ENCODE data around the gene PLOD1.

Gene PLOD1

GRCh38 chr1:11977625-11978024, 43.1 kb downstream of the PLOD1 start:
- H3K27ac ChIP-seq = peak overlapping the region; percentile 96; the same call in 1 of the 2 replicates
- TF ChIP-seq ZFX (IDR thresholded peaks at IDR 0.05; ENCODE audit: borderline replicate concordance) = no peak

GRCh38 chr1:11978301-11978700, 43.8 kb downstream of the PLOD1 start:
- TF ChIP-seq, protein P1, sequence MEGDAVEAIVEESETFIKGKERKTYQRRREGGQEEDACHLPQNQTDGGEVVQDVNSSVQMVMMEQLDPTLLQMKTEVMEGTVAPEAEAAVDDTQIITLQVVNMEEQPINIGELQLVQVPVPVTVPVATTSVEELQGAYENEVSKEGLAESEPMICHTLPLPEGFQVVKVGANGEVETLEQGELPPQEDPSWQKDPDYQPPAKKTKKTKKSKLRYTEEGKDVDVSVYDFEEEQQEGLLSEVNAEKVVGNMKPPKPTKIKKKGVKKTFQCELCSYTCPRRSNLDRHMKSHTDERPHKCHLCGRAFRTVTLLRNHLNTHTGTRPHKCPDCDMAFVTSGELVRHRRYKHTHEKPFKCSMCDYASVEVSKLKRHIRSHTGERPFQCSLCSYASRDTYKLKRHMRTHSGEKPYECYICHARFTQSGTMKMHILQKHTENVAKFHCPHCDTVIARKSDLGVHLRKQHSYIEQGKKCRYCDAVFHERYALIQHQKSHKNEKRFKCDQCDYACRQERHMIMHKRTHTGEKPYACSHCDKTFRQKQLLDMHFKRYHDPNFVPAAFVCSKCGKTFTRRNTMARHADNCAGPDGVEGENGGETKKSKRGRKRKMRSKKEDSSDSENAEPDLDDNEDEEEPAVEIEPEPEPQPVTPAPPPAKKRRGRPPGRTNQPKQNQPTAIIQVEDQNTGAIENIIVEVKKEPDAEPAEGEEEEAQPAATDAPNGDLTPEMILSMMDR (IDR thresholded peaks at IDR 0.05) = no peak
- TF ChIP-seq ZFX (IDR thresholded peaks at IDR 0.05; ENCODE audit: borderline replicate concordance) = no peak
- peak overlapping the region; percentile 96 for H3K27ac ChIP-seq

GRCh38 chr1:11979028-11979850, 44.7 kb downstream of the PLOD1 start:
- no peak for TF ChIP-seq ZFX (IDR thresholded peaks at IDR 0.05; ENCODE audit: borderline replicate concordance)
- TF ChIP-seq, protein P1 (IDR thresholded peaks at IDR 0.05) = no peak
- peak overlapping the region; percentile 96 for H3K27ac ChIP-seq

GRCh38 chr1:11979851-11980675, 45.5 kb downstream of the PLOD1 start, which contains the start of gene MFN2:
Gene MFN2 (plus strand): TSS chr1:11980444. CDS start chr1:11989169, 8,725 bp downstream.
- TF ChIP-seq ZFX (IDR thresholded peaks at IDR 0.05; ENCODE audit: borderline replicate concordance) = no peak
- TF ChIP-seq, protein P1 (IDR thresholded peaks at IDR 0.05) = no peak
- peak within 1 kb of the TSS; percentile 96 for H3K27ac ChIP-seq

GRCh38 chr1:11980676-11980972, 46.1 kb downstream of the PLOD1 start:
- TF ChIP-seq, protein P1 (IDR thresholded peaks at IDR 0.05) = no peak
- TF ChIP-seq ZFX (IDR thresholded peaks at IDR 0.05; ENCODE audit: borderline replicate concordance) = no peak
- H3K27ac ChIP-seq = peak overlapping the region; percentile 96

DNA sequence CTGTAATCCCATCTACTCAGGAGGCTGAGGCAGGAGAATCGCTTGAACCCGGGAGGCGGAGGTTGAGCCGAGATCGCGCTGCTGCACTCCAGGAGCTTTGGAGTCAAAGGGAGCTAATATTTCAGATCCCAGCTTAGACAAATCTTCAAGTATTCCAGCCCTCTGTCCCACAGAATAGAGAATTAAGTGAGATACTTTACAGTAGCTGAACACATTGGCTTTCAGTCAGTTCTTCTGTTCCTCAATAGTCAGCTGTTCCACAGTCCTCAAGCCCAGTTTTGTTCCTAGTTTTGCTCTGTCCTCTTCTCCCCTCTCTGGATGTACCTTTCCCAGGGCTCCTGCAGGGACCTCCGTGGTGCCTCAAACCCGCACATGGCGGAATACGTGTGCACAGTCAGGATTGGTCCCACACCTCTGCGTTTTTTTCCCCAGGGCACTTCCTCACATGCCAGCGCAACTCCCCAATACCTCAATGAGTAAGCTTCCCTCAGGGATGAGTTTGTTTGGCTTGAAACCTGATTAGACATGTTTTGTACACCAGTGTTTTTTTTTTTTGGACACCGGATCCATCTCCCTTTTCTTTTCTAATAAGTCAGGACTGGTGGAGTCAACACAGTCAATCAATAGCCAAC, 47.0 kb downstream of the PLOD1 start:
- TF ChIP-seq ZFX (IDR thresholded peaks at IDR 0.05; ENCODE audit: borderline replicate concordance) = no peak
- TF ChIP-seq, protein P1 (IDR thresholded peaks at IDR 0.05) = no peak
- H3K27ac ChIP-seq = peak overlapping the region; percentile 96

DNA sequence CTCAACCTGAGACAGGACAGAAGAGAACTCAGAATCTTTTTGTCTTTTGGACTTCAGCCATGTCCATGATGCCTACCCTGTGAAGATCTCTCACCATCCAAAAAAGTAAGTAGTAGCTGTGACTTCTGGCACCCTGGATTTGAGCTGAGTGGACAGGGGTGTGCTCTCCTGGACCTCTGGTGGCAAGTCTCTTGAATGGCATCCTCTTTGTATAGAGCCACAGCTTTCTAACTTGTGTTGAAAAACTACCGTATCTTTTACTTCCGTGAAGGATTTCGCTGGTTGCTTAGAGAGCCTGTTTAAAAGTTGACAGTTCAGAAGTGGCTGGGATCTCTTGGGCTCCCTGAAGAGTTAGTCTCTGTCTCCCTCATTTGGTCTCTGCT, 47.5 kb downstream of the PLOD1 start:
- no peak overlapping the region for H3K27ac ChIP-seq
- no peak for TF ChIP-seq ZFX (IDR thresholded peaks at IDR 0.05; ENCODE audit: borderline replicate concordance)
- TF ChIP-seq, protein P1 (IDR thresholded peaks at IDR 0.05) = no peak

Data from 22Rv1 (cell line).